Lower leg skin (tissue), 4 donors: Measurements from ENCODE around the gene CDH13. TPM values are rescaled to one million over a fixed set of nuclear protein-coding genes. Genes with fewer than 3 reads are reported as not detected.

Experiments
- DNase-seq, 2 donors: peaks; one replicate each; pipeline ENCODE4 v3.0.0-alpha.2; 2019; ENCODE audit warnings: low spot score in 2 of 2
- H3K4me3 ChIP-seq: fragments of 200-600 bp; sonication (generic); 2 replicates; pipeline ENCODE4 v1.5.1; 2017; ENCODE audit warnings: mild to moderate bottlenecking, low read depth; ENCODE audit not compliant: poor library complexity, severe bottlenecking
- POLR2A ChIP-seq, 2 donors: fragments of 450-650 bp; IDR thresholded peaks; one replicate each; pipeline ENCODE4 v1.6.1; 2016 to 2017; ENCODE audit warnings: antibody characterized with exemption in 2 of 2, mild to moderate bottlenecking in 1 of 2, moderate library complexity in 1 of 2
- WGBS, 2 donors: methylation state at CpG; one replicate each; pipeline ENCODE4 v1.1.5; 2018; 5-methylcytosine and 5-hydroxymethylcytosine counted together
- intact Hi-C: fragments of 100-400 bp; cut with DNase I; formaldehyde crosslinking; loops from one replicate; pipeline ENCODE4 v1.15.0; 2023; ENCODE audit warnings: low total_unique reads
- total RNA-seq, 4 donors: library from RNA; depleted of rRNA; stranded (reverse); fragments of >200 nt; gene quantifications; one replicate each; pipeline ENCODE4 v1.1.0, GENCODE V29; 2016
- TF ChIP-seq, protein P1 (sequence below), 3 donors: fragments of 450-650 bp; IDR thresholded peaks; one replicate each; pipeline ENCODE4 v1.5.1; 2016; ENCODE audit warnings: antibody characterized with exemption in 3 of 3, mild to moderate bottlenecking in 3 of 3, moderate library complexity in 2 of 3

Gene CDH13
- total RNA-seq, 4 donors from 2014 or later = 102 to 246 (median 155) TPM

DNA sequence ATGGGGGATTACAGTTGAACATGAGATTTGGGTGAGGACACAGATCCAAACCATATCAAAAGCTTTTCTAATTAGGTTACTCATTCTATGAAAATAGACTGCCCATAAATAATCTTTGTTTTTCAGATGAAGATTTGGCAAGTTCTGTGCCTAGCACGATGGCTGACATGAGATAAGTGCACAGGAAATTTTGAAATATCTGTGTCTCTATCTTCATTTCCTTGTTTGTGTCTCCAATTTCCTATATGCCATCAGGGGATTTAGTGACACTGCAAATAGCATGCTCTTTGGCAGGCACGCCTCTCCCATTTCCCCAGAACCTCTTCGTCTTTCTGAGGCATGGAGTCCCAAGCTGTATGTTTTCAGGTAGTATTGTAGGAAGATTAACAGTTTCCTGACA lies 544.6 kb downstream of the CDH13 start:
- DNase-seq = peak in 1 of 2 donors; percentile 45
- whole genome bisulfite sequencing, 2 donors = 57 to 61% methylated on average over 3 of the region's 3 CpGs
- no peak for TF ChIP-seq POLR2A (IDR thresholded peaks at IDR 0.05)
- TF ChIP-seq, protein P1, sequence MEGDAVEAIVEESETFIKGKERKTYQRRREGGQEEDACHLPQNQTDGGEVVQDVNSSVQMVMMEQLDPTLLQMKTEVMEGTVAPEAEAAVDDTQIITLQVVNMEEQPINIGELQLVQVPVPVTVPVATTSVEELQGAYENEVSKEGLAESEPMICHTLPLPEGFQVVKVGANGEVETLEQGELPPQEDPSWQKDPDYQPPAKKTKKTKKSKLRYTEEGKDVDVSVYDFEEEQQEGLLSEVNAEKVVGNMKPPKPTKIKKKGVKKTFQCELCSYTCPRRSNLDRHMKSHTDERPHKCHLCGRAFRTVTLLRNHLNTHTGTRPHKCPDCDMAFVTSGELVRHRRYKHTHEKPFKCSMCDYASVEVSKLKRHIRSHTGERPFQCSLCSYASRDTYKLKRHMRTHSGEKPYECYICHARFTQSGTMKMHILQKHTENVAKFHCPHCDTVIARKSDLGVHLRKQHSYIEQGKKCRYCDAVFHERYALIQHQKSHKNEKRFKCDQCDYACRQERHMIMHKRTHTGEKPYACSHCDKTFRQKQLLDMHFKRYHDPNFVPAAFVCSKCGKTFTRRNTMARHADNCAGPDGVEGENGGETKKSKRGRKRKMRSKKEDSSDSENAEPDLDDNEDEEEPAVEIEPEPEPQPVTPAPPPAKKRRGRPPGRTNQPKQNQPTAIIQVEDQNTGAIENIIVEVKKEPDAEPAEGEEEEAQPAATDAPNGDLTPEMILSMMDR (IDR thresholded peaks at IDR 0.05) = no peak
- intact Hi-C loops = no loop called here
- H3K4me3 ChIP-seq = no peak overlapping the region

DNA sequence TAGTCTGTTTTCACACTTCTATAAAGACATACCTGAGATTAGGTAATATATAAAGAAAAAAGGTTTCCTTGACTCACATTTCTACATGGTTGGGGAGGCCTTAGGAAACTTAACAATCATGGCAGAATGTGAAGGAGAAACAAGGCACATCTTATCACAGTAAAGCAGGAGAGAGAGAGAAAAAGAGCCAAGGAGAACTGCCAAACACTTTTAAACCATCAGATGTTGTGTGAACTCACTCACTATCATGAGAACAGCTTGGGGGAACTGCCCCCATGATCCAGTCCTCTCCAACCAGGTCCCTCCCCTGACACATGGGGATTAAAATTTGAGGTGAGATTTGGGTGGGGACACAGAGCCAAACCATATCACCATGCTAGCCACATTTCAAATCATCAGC lies 547.9 kb downstream of the CDH13 start:
- no peak for DNase-seq
- no peak for TF ChIP-seq POLR2A (IDR thresholded peaks at IDR 0.05)
- TF ChIP-seq, protein P1 (IDR thresholded peaks at IDR 0.05) = no peak
- intact Hi-C loops = no loop called here
- H3K4me3 ChIP-seq = no peak overlapping the region

DNA sequence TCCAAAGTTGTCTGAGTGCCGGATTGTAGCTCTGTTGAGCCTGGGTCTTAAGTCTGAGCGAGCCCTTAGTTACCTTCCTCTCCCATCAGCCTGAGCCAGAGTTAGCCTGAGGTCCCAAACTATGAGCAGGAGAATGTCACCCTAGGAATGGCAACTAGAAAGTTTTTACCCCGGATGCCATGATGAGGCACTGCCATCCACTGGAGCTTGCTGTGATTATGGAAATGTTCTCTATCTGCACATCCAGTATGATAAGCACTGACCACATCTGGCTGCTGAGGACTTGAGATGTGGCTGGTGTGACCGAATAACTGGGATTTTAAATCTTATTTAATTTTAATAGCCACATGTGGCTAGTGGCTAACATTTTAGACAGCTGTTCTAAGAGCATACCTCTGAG lies 550.0 kb downstream of the CDH13 start:
- TF ChIP-seq POLR2A (IDR thresholded peaks at IDR 0.05) = no peak
- TF ChIP-seq, protein P1 (IDR thresholded peaks at IDR 0.05) = no peak
- no peak overlapping the region for H3K4me3 ChIP-seq
- WGBS, 2 donors = 93% methylated on average over 4 of the region's 4 CpGs
- intact Hi-C loops = no loop called here
- DNase-seq = no peak

DNA sequence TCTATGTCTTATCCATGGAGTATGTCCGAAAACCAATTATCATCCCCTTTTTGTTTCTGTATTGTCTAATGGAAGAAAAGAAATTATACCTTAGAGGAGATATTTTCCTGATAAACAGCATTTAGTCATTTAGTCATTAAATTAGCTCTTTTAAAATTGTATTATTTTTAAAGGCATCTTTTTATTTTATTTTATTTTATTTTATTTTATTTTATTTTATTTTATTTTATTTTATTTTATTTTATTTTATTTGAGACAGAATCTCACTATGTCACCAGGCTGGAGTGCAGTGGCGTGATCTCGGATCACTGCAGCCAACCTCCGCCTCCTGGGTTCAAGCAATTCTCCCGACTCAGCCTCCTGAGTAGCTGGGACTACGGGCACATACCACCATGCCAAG lies 559.1 kb downstream of the CDH13 start:
- intact Hi-C loops = no loop called here
- no peak for TF ChIP-seq POLR2A (IDR thresholded peaks at IDR 0.05)
- TF ChIP-seq, protein P1 (IDR thresholded peaks at IDR 0.05) = no peak
- no peak overlapping the region for H3K4me3 ChIP-seq
- 95 to 98% methylated on average over 6 of the region's 6 CpGs for WGBS, 2 donors
- no peak for DNase-seq

DNA sequence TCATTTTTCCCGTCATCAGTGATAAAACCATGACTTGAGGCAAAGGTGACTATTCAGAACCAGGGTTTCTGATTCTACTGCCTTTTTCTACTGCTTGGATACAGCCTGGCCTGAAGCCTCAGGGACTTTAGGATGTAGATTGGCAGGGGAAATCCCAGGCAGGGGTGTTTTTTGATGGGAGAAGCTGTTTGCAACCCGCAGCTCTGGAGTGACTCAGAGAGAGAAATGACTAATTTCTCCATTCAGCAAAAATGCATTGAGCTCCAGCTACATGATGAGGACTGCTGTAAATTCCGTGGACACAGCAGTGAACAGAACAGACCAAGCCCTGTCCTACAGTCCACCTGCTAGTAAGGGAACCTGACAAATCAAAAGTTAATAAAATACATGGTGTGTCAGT lies 560.6 kb downstream of the CDH13 start:
- WGBS, 2 donors = 42 to 52% methylated on average over 3 of the region's 3 CpGs
- intact Hi-C loops = no loop called here
- no peak for DNase-seq
- H3K4me3 ChIP-seq = no peak overlapping the region
- TF ChIP-seq POLR2A (IDR thresholded peaks at IDR 0.05) = no peak
- TF ChIP-seq, protein P1 (IDR thresholded peaks at IDR 0.05) = no peak

DNA sequence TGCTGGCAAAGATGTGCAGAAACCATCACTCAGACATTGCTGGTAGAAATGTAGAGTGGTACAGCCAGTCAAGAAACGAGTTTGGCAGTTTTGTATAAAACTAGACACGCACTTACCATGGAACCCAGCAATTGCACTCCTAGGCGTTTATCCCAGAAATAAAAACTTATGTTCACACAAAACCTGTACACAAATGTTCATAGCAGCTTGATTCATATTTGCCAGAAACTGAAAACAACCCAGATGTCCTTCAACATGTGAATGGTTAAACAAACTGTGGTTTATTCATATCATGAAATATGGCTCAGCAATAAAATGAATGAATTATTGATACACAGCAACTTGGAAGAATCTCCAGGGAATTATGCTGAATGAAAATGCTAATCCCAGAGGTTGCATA lies 570.0 kb downstream of the CDH13 start:
- no peak for DNase-seq
- intact Hi-C loops = no loop called here
- TF ChIP-seq POLR2A (IDR thresholded peaks at IDR 0.05) = no peak
- TF ChIP-seq, protein P1 (IDR thresholded peaks at IDR 0.05) = no peak
- H3K4me3 ChIP-seq = no peak overlapping the region
- WGBS, 2 donors = 83 to 86% methylated on average over 3 of the region's 3 CpGs
